K562 treated with DMSO at 1 percent for 12 hours (cell line): Measurements from ENCODE around the gene LRRC47. TPM values are rescaled to one million over a fixed set of nuclear protein-coding genes. Genes with fewer than 3 reads are reported as not detected.

ENCODE experiments used
- total RNA-seq: library from RNA; unstranded; fragments of 300-600 nt; gene quantifications from 2 replicates; pipeline ENCODE4 v1.2.3, GENCODE V29; 2022; ENCODE audit not compliant: insufficient read depth

Gene LRRC47
- total RNA-seq: 26.9 and 40.7 TPM in 2 replicates

DNA sequence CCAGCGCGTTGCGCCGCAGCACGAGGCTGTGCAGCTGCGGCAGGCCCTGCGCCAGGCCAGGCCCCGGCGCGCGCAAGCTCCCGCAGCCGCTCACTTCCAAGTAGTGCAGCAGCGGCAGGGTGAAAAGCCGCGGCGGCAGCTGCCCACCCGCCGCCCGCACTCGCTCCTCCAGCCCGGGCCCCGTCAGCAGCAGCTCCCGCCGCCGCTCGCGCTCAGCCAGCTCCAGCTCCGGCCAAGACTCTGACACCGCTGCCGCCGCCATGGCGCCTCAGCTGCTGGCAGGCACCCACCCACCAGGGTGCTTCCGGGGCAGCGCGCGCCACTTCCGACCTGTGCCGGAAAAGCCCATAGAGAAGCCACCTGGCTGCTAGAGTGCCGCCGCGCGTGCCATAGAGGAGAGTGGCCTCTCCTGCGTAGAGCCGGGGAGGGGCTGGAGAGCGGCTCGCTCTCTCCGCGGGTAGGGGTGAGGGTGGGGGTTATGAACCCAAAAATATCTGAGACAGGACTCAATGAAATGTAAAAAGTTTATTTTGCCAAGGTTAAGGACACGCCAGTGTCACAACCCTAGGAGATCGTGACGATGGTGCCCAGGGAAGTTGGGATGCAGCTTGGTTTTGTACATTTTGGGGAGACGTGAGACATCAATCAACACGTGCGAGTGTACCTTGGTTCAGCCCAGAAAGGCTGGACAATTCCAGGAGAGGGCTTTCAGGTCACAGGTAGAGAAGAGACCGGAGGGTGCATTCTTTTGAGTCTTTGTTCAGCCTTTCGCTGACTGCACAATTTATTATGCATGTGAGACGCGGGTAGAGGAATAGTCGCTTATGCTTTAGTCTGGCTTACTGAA, at the start of gene LRRC47:
LRRC47 (minus strand) TSS at position 284 of the 847 bp plus-strand sequence; CDS start at position 262, 22 bp downstream.

GRCh38 chr1:3772715-3773571, 23.4 kb downstream of the LRRC47 start, which contains the start of gene SMIM1:
Gene SMIM1, plus strand, starts transcription at chr1:3772749. Its CDS starts 2,625 bp downstream, at chr1:3775374.

GRCh38 chr1:3752400-3752945, 43.8 kb downstream of the LRRC47 start, which contains the start of gene CCDC27:
Gene CCDC27, plus strand, starts transcription at chr1:3752450. Its CDS starts 32 bp downstream, at chr1:3752482.

Other genes with a start within 250 kb of the LRRC47 start
- gene MEGF6, start 185.0 kb downstream of the LRRC47 start, total RNA-seq: 2.2 and 6.2 TPM in 2 replicates
- 21.6 and 24.4 TPM in 2 replicates for gene TPRG1L, start 171.5 kb downstream of the LRRC47 start, total RNA-seq
- gene WRAP73, start 146.4 kb downstream of the LRRC47 start, total RNA-seq: 40.5 and 55.5 TPM in 2 replicates
- gene TP73, start 144.0 kb downstream of the LRRC47 start, total RNA-seq: 0.74 and 0.89 TPM in 2 replicates
- not detected in 2 replicates for gene CCDC27, start 44.0 kb downstream of the LRRC47 start, total RNA-seq
- gene SMIM1, start 23.7 kb downstream of the LRRC47 start, total RNA-seq: 70.4 and 83.0 TPM in 2 replicates
- 8.5 and 31.3 TPM in 2 replicates for gene CEP104, start 60.7 kb upstream of the LRRC47 start, total RNA-seq
- gene DFFB, start 61.0 kb upstream of the LRRC47 start, total RNA-seq: 2.5 and 5.4 TPM in 2 replicates
- 17.3 and 34.3 TPM in 2 replicates for gene C1orf174, start 103.8 kb upstream of the LRRC47 start, total RNA-seq